ENCODE measurements around the gene IDH3G.

- TF ChIP-seq, protein P1, sequence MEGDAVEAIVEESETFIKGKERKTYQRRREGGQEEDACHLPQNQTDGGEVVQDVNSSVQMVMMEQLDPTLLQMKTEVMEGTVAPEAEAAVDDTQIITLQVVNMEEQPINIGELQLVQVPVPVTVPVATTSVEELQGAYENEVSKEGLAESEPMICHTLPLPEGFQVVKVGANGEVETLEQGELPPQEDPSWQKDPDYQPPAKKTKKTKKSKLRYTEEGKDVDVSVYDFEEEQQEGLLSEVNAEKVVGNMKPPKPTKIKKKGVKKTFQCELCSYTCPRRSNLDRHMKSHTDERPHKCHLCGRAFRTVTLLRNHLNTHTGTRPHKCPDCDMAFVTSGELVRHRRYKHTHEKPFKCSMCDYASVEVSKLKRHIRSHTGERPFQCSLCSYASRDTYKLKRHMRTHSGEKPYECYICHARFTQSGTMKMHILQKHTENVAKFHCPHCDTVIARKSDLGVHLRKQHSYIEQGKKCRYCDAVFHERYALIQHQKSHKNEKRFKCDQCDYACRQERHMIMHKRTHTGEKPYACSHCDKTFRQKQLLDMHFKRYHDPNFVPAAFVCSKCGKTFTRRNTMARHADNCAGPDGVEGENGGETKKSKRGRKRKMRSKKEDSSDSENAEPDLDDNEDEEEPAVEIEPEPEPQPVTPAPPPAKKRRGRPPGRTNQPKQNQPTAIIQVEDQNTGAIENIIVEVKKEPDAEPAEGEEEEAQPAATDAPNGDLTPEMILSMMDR (IDR thresholded peaks at IDR 0.05; ENCODE audit: low read length), result no peak
- TF ChIP-seq EZH2 (IDR thresholded peaks at IDR 0.05; ENCODE audit: borderline replicate concordance, low read length), result no peak
Measured at GRCh38 chrX:153821066-153821465, 26.9 kb upstream of the IDH3G start.

Data from OCI-LY1 (cell line).